ENCODE results near the gene NCAM1. TPM values are rescaled to one million over a fixed set of nuclear protein-coding genes. Genes with fewer than 3 reads are reported as not detected.

NCAM1 gene
- total RNA-seq, 2 donors from 2014 or later: 0.40 to 0.44 TPM

GRCh38 chr11:113277907-113278306 is 316.7 kb downstream of the NCAM1 start:
- no peak for ATAC-seq

GRCh38 chr11:113278481-113278880 is 317.3 kb downstream of the NCAM1 start:
- no peaks in the 10 kb centered on the region for H3K4me1 Mint-ChIP-seq
- no peaks in the 10 kb centered on the region for H3K9me3 ChIP-seq (ENCODE audit: control insufficient read depth, low read length, poor library complexity, severe bottlenecking)
- ATAC-seq: no peak
- no peaks in the 10 kb centered on the region for H3K27me3 Mint-ChIP-seq
- no peak for DNase-seq
- no peaks in the 10 kb centered on the region for H3K36me3 Mint-ChIP-seq (ENCODE audit: low read depth)
- H3K27ac Mint-ChIP-seq: no peak overlapping the region
- H3K4me3 Mint-ChIP-seq: no peak overlapping the region

More at GRCh38 chr11:113277907-113278306, 316.7 kb downstream of the NCAM1 start:
- Mint-ChIP-seq H3K4me3 (no peak overlapping the region), H3K27me3 (peaks cover under 1% of the 10 kb centered on the region), H3K27ac (no peak overlapping the region), H3K36me3 (ENCODE audit: low read depth) (no peaks in the 10 kb centered on the region), H3K4me1 (no peaks in the 10 kb centered on the region)
- no peak for DNase-seq
- no peaks in the 10 kb centered on the region for H3K9me3 ChIP-seq (ENCODE audit: control insufficient read depth, low read length, poor library complexity, severe bottlenecking)

- Mint-ChIP-seq H3K4me3 (no peak overlapping the region), H3K27ac (no peak overlapping the region), H3K36me3 (ENCODE audit: low read depth) (no peaks in the 10 kb centered on the region), H3K27me3 (no peaks in the 10 kb centered on the region), H3K4me1 (no peaks in the 10 kb centered on the region)
- no peaks in the 10 kb centered on the region for H3K9me3 ChIP-seq (ENCODE audit: control insufficient read depth, low read length, poor library complexity, severe bottlenecking)
- ATAC-seq (no peak), DNase-seq (no peak)
Observed at GRCh38 chr11:113278925-113279324, 317.7 kb downstream of the NCAM1 start.

GRCh38 chr11:113279591-113279990 is 318.4 kb downstream of the NCAM1 start:
- Mint-ChIP-seq H3K36me3 (ENCODE audit: low read depth) (no peaks in the 10 kb centered on the region), H3K27ac (no peak overlapping the region), H3K4me1 (no peaks in the 10 kb centered on the region), H3K27me3 (no peaks in the 10 kb centered on the region), H3K4me3 (no peak overlapping the region)
- DNase-seq: no peak
- no peaks in the 10 kb centered on the region for H3K9me3 ChIP-seq (ENCODE audit: control insufficient read depth, low read length, poor library complexity, severe bottlenecking)
- no peak for ATAC-seq

GRCh38 chr11:113281052-113281725 is 320.0 kb downstream of the NCAM1 start:
- Mint-ChIP-seq H3K27ac (no peak overlapping the region), H3K4me3 (no peak overlapping the region), H3K4me1 (no peaks in the 10 kb centered on the region), H3K27me3 (no peaks in the 10 kb centered on the region), H3K36me3 (ENCODE audit: low read depth) (no peaks in the 10 kb centered on the region)
- DNase-seq (no peak), ATAC-seq (no peak)
- H3K9me3 ChIP-seq (ENCODE audit: control insufficient read depth, low read length, poor library complexity, severe bottlenecking): no peaks in the 10 kb centered on the region

- H3K27me3 Mint-ChIP-seq: no peaks in the 10 kb centered on the region
- ATAC-seq (no peak), DNase-seq (no peak)
- no peak overlapping the region for H3K27ac Mint-ChIP-seq
- H3K4me3 Mint-ChIP-seq: no peak overlapping the region
- H3K36me3 Mint-ChIP-seq (ENCODE audit: low read depth): no peaks in the 10 kb centered on the region
- no peaks in the 10 kb centered on the region for H3K9me3 ChIP-seq (ENCODE audit: control insufficient read depth, low read length, poor library complexity, severe bottlenecking)
- no peaks in the 10 kb centered on the region for H3K4me1 Mint-ChIP-seq
Observed at GRCh38 chr11:113282898-113283437, 321.7 kb downstream of the NCAM1 start.

GRCh38 chr11:113283881-113284280 is 322.7 kb downstream of the NCAM1 start:
- DNase-seq (no peak), ATAC-seq (no peak)
- H3K4me3 Mint-ChIP-seq: no peak overlapping the region
- H3K27ac Mint-ChIP-seq: no peak overlapping the region
- H3K4me1 Mint-ChIP-seq: no peaks in the 10 kb centered on the region
- no peaks in the 10 kb centered on the region for H3K27me3 Mint-ChIP-seq
- no peaks in the 10 kb centered on the region for H3K36me3 Mint-ChIP-seq (ENCODE audit: low read depth)
- no peaks in the 10 kb centered on the region for H3K9me3 ChIP-seq (ENCODE audit: control insufficient read depth, low read length, poor library complexity, severe bottlenecking)

GRCh38 chr11:113286009-113286408 is 324.8 kb downstream of the NCAM1 start:
- DNase-seq: no peak
- Mint-ChIP-seq H3K4me1 (no peaks in the 10 kb centered on the region), H3K36me3 (ENCODE audit: low read depth) (no peaks in the 10 kb centered on the region), H3K27me3 (peaks cover 2% of the 10 kb centered on the region), H3K4me3 (no peak overlapping the region), H3K27ac (no peak overlapping the region)
- no peak for ATAC-seq
- no peaks in the 10 kb centered on the region for H3K9me3 ChIP-seq (ENCODE audit: control insufficient read depth, low read length, poor library complexity, severe bottlenecking)

- H3K4me3 Mint-ChIP-seq: no peak overlapping the region
- ATAC-seq (no peak), DNase-seq (no peak)
- no peaks in the 10 kb centered on the region for H3K4me1 Mint-ChIP-seq
- H3K27me3 Mint-ChIP-seq: peaks cover 5% of the 10 kb centered on the region
- peak overlapping the region; percentile 34 for H3K27ac Mint-ChIP-seq
- H3K9me3 ChIP-seq (ENCODE audit: control insufficient read depth, low read length, poor library complexity, severe bottlenecking): no peaks in the 10 kb centered on the region
- H3K36me3 Mint-ChIP-seq (ENCODE audit: low read depth): no peaks in the 10 kb centered on the region
Observed at GRCh38 chr11:113286509-113287497, 325.6 kb downstream of the NCAM1 start.

GRCh38 chr11:113287801-113288200 is 326.6 kb downstream of the NCAM1 start:
- ATAC-seq: no peak

GRCh38 chr11:113288286-113288863 is 327.2 kb downstream of the NCAM1 start:
- no peak overlapping the region for H3K4me3 Mint-ChIP-seq
- ATAC-seq: no peak

More at GRCh38 chr11:113287801-113288200, 326.6 kb downstream of the NCAM1 start:
- H3K36me3 Mint-ChIP-seq (ENCODE audit: low read depth): no peaks in the 10 kb centered on the region
- peak overlapping the region; percentile 11 for H3K27ac Mint-ChIP-seq
- H3K4me3 Mint-ChIP-seq: no peak overlapping the region
- no peaks in the 10 kb centered on the region for H3K4me1 Mint-ChIP-seq
- H3K27me3 Mint-ChIP-seq: peaks cover 11% of the 10 kb centered on the region
- no peak for DNase-seq
- no peaks in the 10 kb centered on the region for H3K9me3 ChIP-seq (ENCODE audit: control insufficient read depth, low read length, poor library complexity, severe bottlenecking)

GRCh38 chr11:113289431-113290187 is 328.4 kb downstream of the NCAM1 start:
- DNase-seq (peak; percentile 34 to 61 (median 36)), ATAC-seq (peak; percentile 97)
- no peak overlapping the region for H3K4me3 Mint-ChIP-seq
- peaks cover 29% of the 10 kb centered on the region for H3K27me3 Mint-ChIP-seq
- H3K4me1 Mint-ChIP-seq: no peaks in the 10 kb centered on the region
- no peaks in the 10 kb centered on the region for H3K9me3 ChIP-seq (ENCODE audit: control insufficient read depth, low read length, poor library complexity, severe bottlenecking)
- no peak overlapping the region for H3K27ac Mint-ChIP-seq
- H3K36me3 Mint-ChIP-seq (ENCODE audit: low read depth): peaks cover 9% of the 10 kb centered on the region

More at GRCh38 chr11:113288286-113288863, 327.2 kb downstream of the NCAM1 start:
- Mint-ChIP-seq H3K27ac (peak overlapping the region; percentile 11), H3K27me3 (peaks cover 17% of the 10 kb centered on the region), H3K36me3 (ENCODE audit: low read depth) (peaks cover 1% of the 10 kb centered on the region), H3K4me1 (no peaks in the 10 kb centered on the region)
- no peak for DNase-seq
- H3K9me3 ChIP-seq (ENCODE audit: control insufficient read depth, low read length, poor library complexity, severe bottlenecking): no peaks in the 10 kb centered on the region

Data from T-helper 17 cell (primary cell).